Gastroesophageal sphincter (tissue), 3 donors: Measurements from ENCODE around the gene HCFC1R1.

Experiments used
- POLR2A ChIP-seq, 2 donors: fragments of 450-650 bp; IDR thresholded peaks; one replicate each; pipeline ENCODE4 v1.6.1; 2017; ENCODE audit warnings: antibody characterized with exemption in 2 of 2, mild to moderate bottlenecking in 2 of 2, moderate library complexity in 1 of 2
- POLR2AphosphoS5 ChIP-seq: sonication (generic); formaldehyde crosslinking; IDR thresholded peaks from one replicate; pipeline ENCODE4 v1.6.1; 2017; ENCODE audit warnings: antibody characterized with exemption
- TF ChIP-seq, protein P1 (sequence below), 4 experiments: fragments of 200-600 bp in 2 of 4; fragments of 450-650 bp in 2 of 4; sonication (generic) in 1 of 4; IDR thresholded peaks; one replicate each; pipeline ENCODE4 v1.5.1; 2017 to 2019; ENCODE audit warnings: antibody characterized with exemption in 4 of 4, mild to moderate bottlenecking in 2 of 4, moderate library complexity in 2 of 4

DNA sequence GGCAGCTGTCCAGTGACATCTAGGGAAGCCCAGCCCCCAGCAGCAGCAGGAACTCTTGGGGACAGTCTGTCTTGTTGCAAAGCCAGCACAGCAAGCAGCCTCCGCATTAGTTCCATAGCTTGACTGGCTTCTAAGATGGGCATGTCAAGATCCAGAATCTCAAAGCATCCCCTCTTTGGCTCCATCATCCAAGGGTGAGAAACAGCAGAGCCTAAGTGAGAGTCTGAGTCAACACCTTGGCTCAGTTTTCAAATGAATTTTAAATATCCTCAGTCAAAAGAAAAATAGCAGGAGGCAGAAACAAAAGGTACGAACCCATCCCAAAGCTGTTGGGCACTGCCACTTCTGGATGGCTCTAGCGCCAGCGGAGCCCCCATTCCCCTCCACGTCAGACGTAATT lies 8.8 kb downstream of the HCFC1R1 start:
- TF ChIP-seq, protein P1, sequence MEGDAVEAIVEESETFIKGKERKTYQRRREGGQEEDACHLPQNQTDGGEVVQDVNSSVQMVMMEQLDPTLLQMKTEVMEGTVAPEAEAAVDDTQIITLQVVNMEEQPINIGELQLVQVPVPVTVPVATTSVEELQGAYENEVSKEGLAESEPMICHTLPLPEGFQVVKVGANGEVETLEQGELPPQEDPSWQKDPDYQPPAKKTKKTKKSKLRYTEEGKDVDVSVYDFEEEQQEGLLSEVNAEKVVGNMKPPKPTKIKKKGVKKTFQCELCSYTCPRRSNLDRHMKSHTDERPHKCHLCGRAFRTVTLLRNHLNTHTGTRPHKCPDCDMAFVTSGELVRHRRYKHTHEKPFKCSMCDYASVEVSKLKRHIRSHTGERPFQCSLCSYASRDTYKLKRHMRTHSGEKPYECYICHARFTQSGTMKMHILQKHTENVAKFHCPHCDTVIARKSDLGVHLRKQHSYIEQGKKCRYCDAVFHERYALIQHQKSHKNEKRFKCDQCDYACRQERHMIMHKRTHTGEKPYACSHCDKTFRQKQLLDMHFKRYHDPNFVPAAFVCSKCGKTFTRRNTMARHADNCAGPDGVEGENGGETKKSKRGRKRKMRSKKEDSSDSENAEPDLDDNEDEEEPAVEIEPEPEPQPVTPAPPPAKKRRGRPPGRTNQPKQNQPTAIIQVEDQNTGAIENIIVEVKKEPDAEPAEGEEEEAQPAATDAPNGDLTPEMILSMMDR (IDR thresholded peaks at IDR 0.05) = no peak
- TF ChIP-seq POLR2AphosphoS5 = no peak
- TF ChIP-seq POLR2A (IDR thresholded peaks at IDR 0.05) = no peak
